WTC11 (cell line): ENCODE data around the gene PLEKHG7. TPM values are rescaled to one million over a fixed set of nuclear protein-coding genes. Genes with fewer than 3 reads are reported as not detected.

Source experiments
- ATAC-seq: fragments of 200-7000 bp; cut with Tn5 transposase; 2 replicates; pipeline ENCODE4 v1.10.0; 2021; ENCODE audit warnings: mild to moderate bottlenecking, moderate library complexity
- CTCF ChIA-PET: fragments of 300-600 bp; sonication (Branson Sonifier 250); formaldehyde crosslinking; loops from one replicate; lab custom pipeline; 2021; ENCODE audit warnings: antibody characterized with exemption; lab: Charles Lee
- POLR2A ChIA-PET: fragments of 350-600 bp; sonication (Branson Sonifier 250); formaldehyde crosslinking; loops from one replicate; lab custom pipeline; 2021; ENCODE audit warnings: antibody characterized with exemption; lab: Charles Lee
- DNase-seq: peaks from one replicate; pipeline ENCODE4 v3.0.0; 2021; ENCODE audit warnings: low spot score
- H3K27ac Mint-ChIP-seq: 2 replicates; pipeline ENCODE4 v1.8.0; 2021; ENCODE audit warnings: mixed read lengths
- H3K27me3 Mint-ChIP-seq: 2 replicates; pipeline ENCODE4 v1.8.0; 2021; ENCODE audit warnings: low read depth, mild to moderate bottlenecking, moderate library complexity, mixed read lengths
- H3K36me3 Mint-ChIP-seq: 2 replicates; pipeline ENCODE4 v1.8.0; 2021; ENCODE audit warnings: mixed read lengths
- H3K4me1 Mint-ChIP-seq: 2 replicates; pipeline ENCODE4 v1.8.0; 2022; ENCODE audit warnings: mixed read lengths
- H3K4me3 Mint-ChIP-seq: 2 replicates; pipeline ENCODE4 v1.8.0; 2021; ENCODE audit warnings: mild to moderate bottlenecking, moderate library complexity, mixed read lengths
- H3K9me3 Mint-ChIP-seq: 2 replicates; pipeline ENCODE4 v1.8.0; 2021; ENCODE audit warnings: mixed read lengths
- ESRRA ChIP-seq: sonication (generic); formaldehyde crosslinking; IDR thresholded peaks from 2 replicates; pipeline ENCODE4 v1.8.1; 2022; ENCODE audit warnings: mild to moderate bottlenecking, missing genetic modification reagents, borderline replicate concordance
- FOXK1 ChIP-seq: sonication (generic); formaldehyde crosslinking; IDR thresholded peaks from 2 replicates; pipeline ENCODE4 v1.8.0; 2022; ENCODE audit warnings: mild to moderate bottlenecking, moderate library complexity, missing genetic modification reagents
- GTF2I ChIP-seq: fragments of 250-450 bp; sonication (Bioruptor Pico); conservative IDR thresholded peaks from 2 replicates; pipeline ENCODE4 v1.4.0; 2021; ENCODE audit warnings: mild to moderate bottlenecking
- NR3C1 ChIP-seq: sonication (generic); formaldehyde crosslinking; conservative IDR thresholded peaks from 2 replicates; pipeline ENCODE4 v1.8.1; 2023; ENCODE audit warnings: low read depth, mild to moderate bottlenecking, missing genetic modification reagents
- OVOL2 ChIP-seq: fragments of 250-450 bp; sonication (Bioruptor Pico); IDR thresholded peaks from 2 replicates; pipeline ENCODE4 v1.9.0; 2021; ENCODE audit warnings: mild to moderate bottlenecking, borderline replicate concordance
- PRRX2 ChIP-seq: fragments of 250-450 bp; sonication (Bioruptor Pico); IDR thresholded peaks from 2 replicates; pipeline ENCODE4 v1.8.0; 2021; ENCODE audit warnings: mild to moderate bottlenecking
- RELA ChIP-seq: sonication (generic); formaldehyde crosslinking; IDR thresholded peaks from 2 replicates; pipeline ENCODE4 v1.8.1; 2022; ENCODE audit warnings: missing genetic modification reagents, mild to moderate bottlenecking, borderline replicate concordance
- SMAD3 ChIP-seq: sonication (generic); formaldehyde crosslinking; IDR thresholded peaks from 2 replicates; pipeline ENCODE4 v1.8.0; 2022; ENCODE audit warnings: missing genetic modification reagents, mild to moderate bottlenecking, borderline replicate concordance
- SP1 ChIP-seq: sonication (generic); formaldehyde crosslinking; conservative IDR thresholded peaks from 2 replicates; pipeline ENCODE4 v1.8.1; 2022; ENCODE audit warnings: missing genetic modification reagents
- TEAD1 ChIP-seq: sonication (generic); formaldehyde crosslinking; IDR thresholded peaks from 2 replicates; pipeline ENCODE4 v1.8.0; 2022; ENCODE audit warnings: mild to moderate bottlenecking, missing genetic modification reagents
- TP53 ChIP-seq: sonication (generic); formaldehyde crosslinking; IDR thresholded peaks from 2 replicates; pipeline ENCODE4 v1.8.1; 2023; ENCODE audit warnings: mild to moderate bottlenecking, missing genetic modification reagents
- ZNF219 ChIP-seq: sonication (generic); formaldehyde crosslinking; IDR thresholded peaks from 2 replicates; pipeline ENCODE4 v1.8.0; 2023; ENCODE audit warnings: missing genetic modification reagents, mild to moderate bottlenecking, borderline replicate concordance
- ZNF416 ChIP-seq: fragments of 250-450 bp; sonication (Bioruptor Pico); IDR thresholded peaks from 2 replicates; pipeline ENCODE4 v1.9.0; 2021; ENCODE audit warnings: mild to moderate bottlenecking, inconsistent platforms
- total RNA-seq: library from RNA; stranded (reverse); gene quantifications from 3 replicates; pipeline ENCODE4 v1.2.3, GENCODE V29; 2021
- TF ChIP-seq, protein P1 (sequence below): fragments of 250-450 bp; sonication (Bioruptor Pico); IDR thresholded peaks from 2 replicates; pipeline ENCODE4 v2.1.2; 2022; ENCODE audit warnings: mild to moderate bottlenecking, moderate library complexity
- TF ChIP-seq, protein P2 (sequence below): fragments of 250-450 bp; sonication (Bioruptor Pico); IDR thresholded peaks from 2 replicates; pipeline ENCODE4 v1.9.0; 2021; ENCODE audit warnings: mild to moderate bottlenecking, borderline replicate concordance
- TF ChIP-seq, protein P3 (sequence below): sonication (generic); formaldehyde crosslinking; IDR thresholded peaks from 2 replicates; pipeline ENCODE4 v1.8.0; 2022; ENCODE audit warnings: mild to moderate bottlenecking, missing genetic modification reagents
- TF ChIP-seq, protein P4 (sequence below): sonication (generic); formaldehyde crosslinking; IDR thresholded peaks from 2 replicates; pipeline ENCODE4 v1.8.0; 2022; ENCODE audit warnings: mild to moderate bottlenecking, missing genetic modification reagents
- TF ChIP-seq, protein P5 (sequence below): sonication (generic); formaldehyde crosslinking; IDR thresholded peaks from 2 replicates; pipeline ENCODE4 v1.8.0; 2023; ENCODE audit warnings: mild to moderate bottlenecking, missing genetic modification reagents
- TF ChIP-seq, protein P6 (sequence below): sonication (generic); formaldehyde crosslinking; IDR thresholded peaks from 2 replicates; pipeline ENCODE4 v1.8.0; 2022; ENCODE audit warnings: mild to moderate bottlenecking, missing genetic modification reagents

Gene PLEKHG7
- total RNA-seq, 1 experiment from 2014 or later = not detected

DNA sequence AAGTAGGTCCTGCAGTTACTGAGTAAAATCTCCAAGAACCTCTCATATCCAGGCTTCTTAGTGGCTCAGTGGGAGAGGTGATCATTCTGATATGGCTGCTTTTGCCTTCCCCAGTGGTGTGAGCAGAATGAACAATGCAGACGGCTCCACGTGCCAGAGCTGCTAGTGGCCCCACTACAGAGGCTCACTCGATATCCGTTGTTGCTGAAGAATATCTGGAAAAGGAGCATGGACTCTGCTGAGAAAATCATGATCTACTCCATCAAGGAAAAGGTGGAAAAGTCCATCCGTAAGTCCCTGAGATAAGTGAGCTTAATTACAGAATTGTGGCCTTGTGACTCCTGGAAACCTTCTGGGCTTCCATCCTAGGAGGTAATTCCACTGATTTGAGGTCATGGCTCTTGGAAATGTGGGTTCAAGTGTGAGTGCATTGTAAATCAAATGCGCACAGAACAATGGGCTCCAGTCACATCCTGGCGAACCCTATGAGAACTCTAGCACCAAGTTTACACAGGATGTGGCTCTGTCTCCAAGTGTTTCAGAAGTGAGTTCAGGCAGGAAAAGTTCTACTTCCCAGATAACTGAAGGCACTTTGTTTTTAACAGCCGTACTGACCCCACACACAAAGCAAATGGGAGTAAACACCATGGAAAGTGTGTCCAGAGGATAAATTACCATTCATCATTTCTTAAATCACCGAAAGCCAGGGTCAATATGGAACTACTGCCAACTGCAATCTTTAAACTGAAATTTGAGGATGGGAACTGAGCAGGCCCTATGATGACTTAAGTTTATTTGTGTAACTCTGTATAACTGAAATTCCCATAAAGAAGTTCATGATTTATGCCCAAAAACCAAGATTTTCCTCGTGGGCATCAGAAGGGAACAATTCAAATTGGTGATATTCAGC, 51.4 kb downstream of the PLEKHG7 start (continued):
- TF ChIP-seq, protein P1, sequence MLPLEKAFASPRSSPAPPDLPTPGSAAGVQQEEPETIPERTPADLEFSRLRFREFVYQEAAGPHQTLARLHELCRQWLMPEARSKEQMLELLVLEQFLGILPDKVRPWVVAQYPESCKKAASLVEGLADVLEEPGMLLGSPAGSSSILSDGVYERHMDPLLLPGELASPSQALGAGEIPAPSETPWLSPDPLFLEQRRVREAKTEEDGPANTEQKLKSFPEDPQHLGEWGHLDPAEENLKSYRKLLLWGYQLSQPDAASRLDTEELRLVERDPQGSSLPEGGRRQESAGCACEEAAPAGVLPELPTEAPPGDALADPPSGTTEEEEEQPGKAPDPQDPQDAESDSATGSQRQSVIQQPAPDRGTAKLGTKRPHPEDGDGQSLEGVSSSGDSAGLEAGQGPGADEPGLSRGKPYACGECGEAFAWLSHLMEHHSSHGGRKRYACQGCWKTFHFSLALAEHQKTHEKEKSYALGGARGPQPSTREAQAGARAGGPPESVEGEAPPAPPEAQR = no peak
- TF ChIP-seq, all 79 proteins: peak for 0

DNA sequence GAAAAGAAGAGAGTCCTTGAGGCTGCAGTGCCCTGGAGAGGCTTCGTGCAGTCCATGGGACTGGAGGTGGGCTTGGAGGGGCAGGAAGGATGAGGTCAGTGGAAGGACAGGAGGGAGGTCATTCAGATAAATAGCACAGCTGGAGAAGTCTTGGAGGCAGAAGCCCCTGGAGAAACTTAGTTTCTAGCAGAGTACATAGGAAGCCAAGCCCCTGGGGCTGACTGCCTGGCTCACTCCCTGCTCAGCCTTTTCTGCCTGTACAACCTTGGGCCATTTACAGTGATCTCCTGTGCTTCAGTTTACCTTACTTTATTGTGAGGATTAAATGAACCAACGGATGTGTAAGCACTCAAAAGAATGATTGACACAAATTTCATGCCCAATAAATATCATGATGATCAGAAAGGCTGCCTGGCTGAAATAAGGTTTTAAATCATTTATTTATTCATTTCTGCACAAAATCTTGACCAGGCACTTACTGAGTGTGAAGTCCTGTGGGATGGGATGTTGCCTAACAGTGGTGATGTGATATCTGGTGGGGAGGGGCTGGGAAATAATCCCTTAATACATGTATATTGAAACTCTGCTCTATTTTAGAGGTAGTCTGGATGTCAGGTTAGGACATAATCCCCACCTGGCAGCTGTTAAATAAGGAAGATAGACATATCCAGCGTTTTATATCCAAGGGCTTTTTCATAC, 54.3 kb downstream of the PLEKHG7 start:
- Mint-ChIP-seq H3K4me3 (no peak overlapping the region), H3K27me3 (no peaks in the 10 kb centered on the region), H3K9me3 (peaks cover 12% of the 10 kb centered on the region), H3K4me1 (peaks cover 12% of the 10 kb centered on the region), H3K36me3 (no peaks in the 10 kb centered on the region), H3K27ac (no peak overlapping the region)
- ATAC-seq (no peak), DNase-seq (no peak)
- CTCF ChIA-PET = no interaction called here
- no peak for TF ChIP-seq NR3C1 (CRISPR knock-in tag)
- POLR2A ChIA-PET = no interaction called here

DNA sequence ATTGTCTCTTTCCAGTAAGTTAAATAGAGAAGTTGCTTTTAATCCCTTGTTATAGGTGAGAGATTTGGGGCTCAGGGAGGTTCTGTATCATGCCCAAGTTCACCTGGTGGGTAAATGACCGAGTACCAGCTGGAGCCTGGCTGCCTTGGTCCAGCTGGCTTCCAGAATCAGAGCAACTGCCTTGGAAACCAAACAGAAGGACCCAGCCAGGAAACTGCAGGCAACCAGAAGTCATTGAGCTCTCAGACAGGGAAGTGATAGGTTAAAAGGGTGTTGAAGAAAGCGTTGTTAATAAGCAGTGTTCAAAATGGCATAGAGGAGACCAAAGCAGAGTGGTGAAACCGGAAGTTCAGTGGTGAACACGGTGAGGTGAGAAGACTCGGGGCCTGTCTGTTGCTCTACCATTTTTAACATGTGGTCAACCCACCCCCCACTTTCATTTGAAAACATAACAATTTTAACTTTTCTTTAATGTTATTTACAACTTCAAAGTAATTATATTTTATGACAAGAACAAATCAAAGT, 54.9 kb downstream of the PLEKHG7 start:
- POLR2A ChIA-PET = no interaction called here
- Mint-ChIP-seq H3K4me1 (peaks cover 12% of the 10 kb centered on the region), H3K27me3 (no peaks in the 10 kb centered on the region), H3K4me3 (no peak overlapping the region), H3K9me3 (peaks cover 8% of the 10 kb centered on the region), H3K36me3 (no peaks in the 10 kb centered on the region), H3K27ac (no peak overlapping the region)
- DNase-seq = no peak
- CTCF ChIA-PET = no interaction called here
- TF ChIP-seq, protein P2, sequence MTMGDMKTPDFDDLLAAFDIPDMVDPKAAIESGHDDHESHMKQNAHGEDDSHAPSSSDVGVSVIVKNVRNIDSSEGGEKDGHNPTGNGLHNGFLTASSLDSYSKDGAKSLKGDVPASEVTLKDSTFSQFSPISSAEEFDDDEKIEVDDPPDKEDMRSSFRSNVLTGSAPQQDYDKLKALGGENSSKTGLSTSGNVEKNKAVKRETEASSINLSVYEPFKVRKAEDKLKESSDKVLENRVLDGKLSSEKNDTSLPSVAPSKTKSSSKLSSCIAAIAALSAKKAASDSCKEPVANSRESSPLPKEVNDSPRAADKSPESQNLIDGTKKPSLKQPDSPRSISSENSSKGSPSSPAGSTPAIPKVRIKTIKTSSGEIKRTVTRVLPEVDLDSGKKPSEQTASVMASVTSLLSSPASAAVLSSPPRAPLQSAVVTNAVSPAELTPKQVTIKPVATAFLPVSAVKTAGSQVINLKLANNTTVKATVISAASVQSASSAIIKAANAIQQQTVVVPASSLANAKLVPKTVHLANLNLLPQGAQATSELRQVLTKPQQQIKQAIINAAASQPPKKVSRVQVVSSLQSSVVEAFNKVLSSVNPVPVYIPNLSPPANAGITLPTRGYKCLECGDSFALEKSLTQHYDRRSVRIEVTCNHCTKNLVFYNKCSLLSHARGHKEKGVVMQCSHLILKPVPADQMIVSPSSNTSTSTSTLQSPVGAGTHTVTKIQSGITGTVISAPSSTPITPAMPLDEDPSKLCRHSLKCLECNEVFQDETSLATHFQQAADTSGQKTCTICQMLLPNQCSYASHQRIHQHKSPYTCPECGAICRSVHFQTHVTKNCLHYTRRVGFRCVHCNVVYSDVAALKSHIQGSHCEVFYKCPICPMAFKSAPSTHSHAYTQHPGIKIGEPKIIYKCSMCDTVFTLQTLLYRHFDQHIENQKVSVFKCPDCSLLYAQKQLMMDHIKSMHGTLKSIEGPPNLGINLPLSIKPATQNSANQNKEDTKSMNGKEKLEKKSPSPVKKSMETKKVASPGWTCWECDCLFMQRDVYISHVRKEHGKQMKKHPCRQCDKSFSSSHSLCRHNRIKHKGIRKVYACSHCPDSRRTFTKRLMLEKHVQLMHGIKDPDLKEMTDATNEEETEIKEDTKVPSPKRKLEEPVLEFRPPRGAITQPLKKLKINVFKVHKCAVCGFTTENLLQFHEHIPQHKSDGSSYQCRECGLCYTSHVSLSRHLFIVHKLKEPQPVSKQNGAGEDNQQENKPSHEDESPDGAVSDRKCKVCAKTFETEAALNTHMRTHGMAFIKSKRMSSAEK (CRISPR knock-in tag) = no peak
- TF ChIP-seq, protein P3, sequence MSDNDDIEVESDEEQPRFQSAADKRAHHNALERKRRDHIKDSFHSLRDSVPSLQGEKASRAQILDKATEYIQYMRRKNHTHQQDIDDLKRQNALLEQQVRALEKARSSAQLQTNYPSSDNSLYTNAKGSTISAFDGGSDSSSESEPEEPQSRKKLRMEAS (CRISPR knock-in tag) = no peak
- TF ChIP-seq OVOL2 (CRISPR knock-in tag) (no peak), TEAD1 (CRISPR knock-in tag) (no peak), GTF2I (CRISPR knock-in tag) (no peak), RELA (no peak), PRRX2 (no peak), ZNF416 (no peak), TP53 (CRISPR knock-in tag) (no peak), SMAD3 (no peak), SP1 (CRISPR knock-in tag) (no peak), ZNF219 (no peak), FOXK1 (CRISPR knock-in tag) (no peak), ESRRA (CRISPR knock-in tag) (no peak)
- TF ChIP-seq, protein P4, sequence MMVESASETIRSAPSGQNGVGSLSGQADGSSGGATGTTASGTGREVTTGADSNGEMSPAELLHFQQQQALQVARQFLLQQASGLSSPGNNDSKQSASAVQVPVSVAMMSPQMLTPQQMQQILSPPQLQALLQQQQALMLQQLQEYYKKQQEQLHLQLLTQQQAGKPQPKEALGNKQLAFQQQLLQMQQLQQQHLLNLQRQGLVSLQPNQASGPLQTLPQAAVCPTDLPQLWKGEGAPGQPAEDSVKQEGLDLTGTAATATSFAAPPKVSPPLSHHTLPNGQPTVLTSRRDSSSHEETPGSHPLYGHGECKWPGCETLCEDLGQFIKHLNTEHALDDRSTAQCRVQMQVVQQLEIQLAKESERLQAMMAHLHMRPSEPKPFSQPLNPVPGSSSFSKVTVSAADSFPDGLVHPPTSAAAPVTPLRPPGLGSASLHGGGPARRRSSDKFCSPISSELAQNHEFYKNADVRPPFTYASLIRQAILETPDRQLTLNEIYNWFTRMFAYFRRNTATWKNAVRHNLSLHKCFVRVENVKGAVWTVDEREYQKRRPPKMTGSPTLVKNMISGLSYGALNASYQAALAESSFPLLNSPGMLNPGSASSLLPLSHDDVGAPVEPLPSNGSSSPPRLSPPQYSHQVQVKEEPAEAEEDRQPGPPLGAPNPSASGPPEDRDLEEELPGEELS (CRISPR knock-in tag) = no peak
- TF ChIP-seq, protein P5, sequence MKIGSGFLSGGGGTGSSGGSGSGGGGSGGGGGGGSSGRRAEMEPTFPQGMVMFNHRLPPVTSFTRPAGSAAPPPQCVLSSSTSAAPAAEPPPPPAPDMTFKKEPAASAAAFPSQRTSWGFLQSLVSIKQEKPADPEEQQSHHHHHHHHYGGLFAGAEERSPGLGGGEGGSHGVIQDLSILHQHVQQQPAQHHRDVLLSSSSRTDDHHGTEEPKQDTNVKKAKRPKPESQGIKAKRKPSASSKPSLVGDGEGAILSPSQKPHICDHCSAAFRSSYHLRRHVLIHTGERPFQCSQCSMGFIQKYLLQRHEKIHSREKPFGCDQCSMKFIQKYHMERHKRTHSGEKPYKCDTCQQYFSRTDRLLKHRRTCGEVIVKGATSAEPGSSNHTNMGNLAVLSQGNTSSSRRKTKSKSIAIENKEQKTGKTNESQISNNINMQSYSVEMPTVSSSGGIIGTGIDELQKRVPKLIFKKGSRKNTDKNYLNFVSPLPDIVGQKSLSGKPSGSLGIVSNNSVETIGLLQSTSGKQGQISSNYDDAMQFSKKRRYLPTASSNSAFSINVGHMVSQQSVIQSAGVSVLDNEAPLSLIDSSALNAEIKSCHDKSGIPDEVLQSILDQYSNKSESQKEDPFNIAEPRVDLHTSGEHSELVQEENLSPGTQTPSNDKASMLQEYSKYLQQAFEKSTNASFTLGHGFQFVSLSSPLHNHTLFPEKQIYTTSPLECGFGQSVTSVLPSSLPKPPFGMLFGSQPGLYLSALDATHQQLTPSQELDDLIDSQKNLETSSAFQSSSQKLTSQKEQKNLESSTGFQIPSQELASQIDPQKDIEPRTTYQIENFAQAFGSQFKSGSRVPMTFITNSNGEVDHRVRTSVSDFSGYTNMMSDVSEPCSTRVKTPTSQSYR = no peak
- TF ChIP-seq, protein P6, sequence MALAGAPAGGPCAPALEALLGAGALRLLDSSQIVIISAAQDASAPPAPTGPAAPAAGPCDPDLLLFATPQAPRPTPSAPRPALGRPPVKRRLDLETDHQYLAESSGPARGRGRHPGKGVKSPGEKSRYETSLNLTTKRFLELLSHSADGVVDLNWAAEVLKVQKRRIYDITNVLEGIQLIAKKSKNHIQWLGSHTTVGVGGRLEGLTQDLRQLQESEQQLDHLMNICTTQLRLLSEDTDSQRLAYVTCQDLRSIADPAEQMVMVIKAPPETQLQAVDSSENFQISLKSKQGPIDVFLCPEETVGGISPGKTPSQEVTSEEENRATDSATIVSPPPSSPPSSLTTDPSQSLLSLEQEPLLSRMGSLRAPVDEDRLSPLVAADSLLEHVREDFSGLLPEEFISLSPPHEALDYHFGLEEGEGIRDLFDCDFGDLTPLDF (CRISPR knock-in tag) = no peak
- no peak for ATAC-seq
